MM.1S (cell line): ENCODE measurements around the gene ART3.

Experiments used
- DNase-seq: peaks from one replicate; pipeline ENCODE4 v3.0.0-alpha.2; 2015
- H2AFZ ChIP-seq: fragments of 300-600 bp; sonication (generic); 2 replicates; pipeline ENCODE4 v1.6.0; 2016; ENCODE audit warnings: antibody characterized with exemption, low read length
- H3F3A ChIP-seq: fragments of 300-600 bp; sonication (generic); 2 replicates; pipeline ENCODE4 v1.6.1; 2016; ENCODE audit warnings: mild to moderate bottlenecking, antibody characterized with exemption, low read length, moderate library complexity, mixed read lengths; ENCODE audit not compliant: insufficient read depth
- H3K27ac ChIP-seq: fragments of 300-600 bp; sonication (generic); 2 replicates; pipeline ENCODE4 v1.5.1; 2016; ENCODE audit warnings: mild to moderate bottlenecking, low read length
- H3K27me3 ChIP-seq: fragments of 300-600 bp; sonication (generic); replicated peaks from 2 replicates; pipeline ENCODE4 v1.6.0; 2016; ENCODE audit warnings: low read length; ENCODE audit not compliant: insufficient read depth
- H3K36me3 ChIP-seq: fragments of 300-600 bp; sonication (generic); replicated peaks from 2 replicates; pipeline ENCODE4 v1.6.1; 2016; ENCODE audit warnings: mild to moderate bottlenecking, low read length, mixed read lengths; ENCODE audit not compliant: insufficient read depth
- H3K4me1 ChIP-seq: fragments of 300-600 bp; sonication (generic); 2 replicates; pipeline ENCODE4 v1.6.1; 2016; ENCODE audit warnings: low read length, mixed read lengths
- H3K4me2 ChIP-seq: fragments of 300-600 bp; sonication (generic); 2 replicates; pipeline ENCODE4 v1.6.0; 2016; ENCODE audit warnings: low read depth, low read length
- H3K4me3 ChIP-seq: fragments of 300-600 bp; sonication (generic); 2 replicates; pipeline ENCODE4 v1.5.1; 2016; ENCODE audit warnings: low read length, mixed read lengths
- H3K79me2 ChIP-seq: fragments of 300-600 bp; sonication (generic); 2 replicates; pipeline ENCODE4 v1.6.1; 2016; ENCODE audit warnings: mixed run types, low read length, mixed read lengths
- H3K9ac ChIP-seq: fragments of 300-600 bp; sonication (generic); 2 replicates; pipeline ENCODE4 v1.6.1; 2016; ENCODE audit warnings: low read length, mixed read lengths
- H3K9me2 ChIP-seq: fragments of 300-600 bp; sonication (generic); replicated peaks from 2 replicates; pipeline ENCODE4 v1.6.1; 2016; ENCODE audit warnings: mild to moderate bottlenecking, low read length, mixed read lengths; ENCODE audit not compliant: insufficient read depth
- H3K9me3 ChIP-seq: fragments of 300-600 bp; sonication (generic); replicated peaks from 2 replicates; pipeline ENCODE4 v1.6.1; 2016; ENCODE audit warnings: mild to moderate bottlenecking, low read length, mixed read lengths; ENCODE audit not compliant: insufficient read depth
- H4K20me1 ChIP-seq: fragments of 300-600 bp; sonication (generic); 2 replicates; pipeline ENCODE4 v1.6.1; 2016; ENCODE audit warnings: mild to moderate bottlenecking, low read length, moderate library complexity, mixed read lengths; ENCODE audit not compliant: insufficient read depth
- EZH2 ChIP-seq: fragments of 300-600 bp; sonication (generic); optimal IDR thresholded peaks from 2 replicates; pipeline ENCODE3; 2017; ENCODE audit warnings: low read depth, mild to moderate bottlenecking, antibody characterized with exemption, low read length, mixed read lengths
- EZH2phosphoT487 ChIP-seq: fragments of 300-600 bp; sonication (generic); IDR thresholded peaks from 2 replicates; pipeline ENCODE4 v1.6.1; 2018; ENCODE audit warnings: antibody characterized with exemption, low read length
- TF ChIP-seq, protein P1 (sequence below): fragments of 300-600 bp; sonication (generic); IDR thresholded peaks from 2 replicates; pipeline ENCODE4 v1.5.1; 2016; ENCODE audit warnings: antibody characterized with exemption, low read length, mixed read lengths

Gene ART3

DNA sequence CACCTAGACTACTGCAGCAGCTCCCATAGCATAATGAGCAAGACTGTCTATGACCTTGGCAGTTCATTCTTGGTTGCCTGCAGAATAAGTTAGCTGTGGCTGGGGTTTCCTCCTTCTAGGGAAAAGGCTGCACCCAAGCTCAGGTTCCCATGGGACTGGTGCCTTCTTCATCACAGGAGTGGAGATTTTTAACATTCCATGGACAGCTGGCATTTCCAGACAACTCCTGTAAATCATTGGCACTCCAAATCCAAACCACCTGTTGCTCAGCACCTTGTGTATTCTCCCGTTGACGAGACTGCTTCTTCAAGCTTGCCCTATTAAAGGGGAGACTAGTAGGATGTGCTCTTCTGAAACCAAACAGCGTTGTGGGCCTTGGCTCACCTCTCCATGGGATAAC is 81.5 kb downstream of the ART3 start:
- Histone ChIP-seq H3K9ac (no peak overlapping the region), H3K4me1 (no peaks in the 10 kb centered on the region), H3K79me2 (no peaks in the 10 kb centered on the region), H3K9me3 (no peaks in the 10 kb centered on the region), H3K4me3 (no peak overlapping the region), H3F3A (no peaks in the 10 kb centered on the region), H3K27me3 (no peaks in the 10 kb centered on the region), H3K36me3 (no peaks in the 10 kb centered on the region), H3K9me2 (no peaks in the 10 kb centered on the region), H4K20me1 (no peaks in the 10 kb centered on the region), H3K4me2 (no peak overlapping the region), H2AFZ (no peak overlapping the region), H3K27ac (no peak overlapping the region)
- TF ChIP-seq EZH2phosphoT487 (no peak), EZH2 (no peak)
- TF ChIP-seq, protein P1, sequence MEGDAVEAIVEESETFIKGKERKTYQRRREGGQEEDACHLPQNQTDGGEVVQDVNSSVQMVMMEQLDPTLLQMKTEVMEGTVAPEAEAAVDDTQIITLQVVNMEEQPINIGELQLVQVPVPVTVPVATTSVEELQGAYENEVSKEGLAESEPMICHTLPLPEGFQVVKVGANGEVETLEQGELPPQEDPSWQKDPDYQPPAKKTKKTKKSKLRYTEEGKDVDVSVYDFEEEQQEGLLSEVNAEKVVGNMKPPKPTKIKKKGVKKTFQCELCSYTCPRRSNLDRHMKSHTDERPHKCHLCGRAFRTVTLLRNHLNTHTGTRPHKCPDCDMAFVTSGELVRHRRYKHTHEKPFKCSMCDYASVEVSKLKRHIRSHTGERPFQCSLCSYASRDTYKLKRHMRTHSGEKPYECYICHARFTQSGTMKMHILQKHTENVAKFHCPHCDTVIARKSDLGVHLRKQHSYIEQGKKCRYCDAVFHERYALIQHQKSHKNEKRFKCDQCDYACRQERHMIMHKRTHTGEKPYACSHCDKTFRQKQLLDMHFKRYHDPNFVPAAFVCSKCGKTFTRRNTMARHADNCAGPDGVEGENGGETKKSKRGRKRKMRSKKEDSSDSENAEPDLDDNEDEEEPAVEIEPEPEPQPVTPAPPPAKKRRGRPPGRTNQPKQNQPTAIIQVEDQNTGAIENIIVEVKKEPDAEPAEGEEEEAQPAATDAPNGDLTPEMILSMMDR = no peak
- no peak for DNase-seq

DNA sequence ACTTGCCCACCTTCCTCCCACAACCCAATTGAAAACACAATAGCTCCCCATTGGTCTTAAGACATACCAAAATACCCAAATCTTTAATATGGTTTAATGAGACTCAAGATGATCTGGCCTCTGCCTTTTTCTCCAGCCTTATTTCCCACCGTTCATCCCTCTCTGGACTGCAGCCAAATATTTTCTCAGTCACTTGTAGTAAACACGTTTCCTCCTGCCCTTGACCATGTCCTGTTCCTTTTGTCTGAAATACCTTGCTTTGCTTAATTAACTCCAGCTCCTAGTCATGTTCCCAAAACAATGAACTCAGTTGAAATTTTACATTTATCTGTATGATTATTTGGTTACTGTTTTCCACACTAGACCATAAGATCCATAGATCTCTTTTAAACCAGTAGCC is 82.1 kb downstream of the ART3 start:
- no peak for DNase-seq

DNA sequence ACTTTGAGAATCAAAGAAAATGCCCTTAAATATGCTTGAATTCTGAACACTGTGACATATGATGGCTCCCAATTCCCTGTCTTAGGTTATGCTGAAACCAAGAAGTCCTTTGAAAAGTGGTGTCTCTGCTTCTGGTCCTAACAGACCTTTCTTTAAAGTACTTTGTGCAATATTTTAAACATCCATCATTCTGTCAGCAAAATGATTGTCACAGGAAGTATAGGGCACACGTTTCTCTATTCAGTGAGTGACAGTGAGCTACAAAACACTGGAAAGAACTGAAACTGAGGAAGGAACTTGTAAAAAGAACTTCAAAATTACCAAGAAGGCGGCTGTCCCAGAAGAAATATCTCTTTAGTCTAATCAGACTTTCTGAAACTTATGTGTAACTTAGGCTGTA is 85.8 kb downstream of the ART3 start:
- Histone ChIP-seq H3K4me3 (no peak overlapping the region), H3K9me3 (no peaks in the 10 kb centered on the region), H4K20me1 (no peaks in the 10 kb centered on the region), H2AFZ (no peak overlapping the region), H3K27me3 (no peaks in the 10 kb centered on the region), H3K27ac (no peak overlapping the region), H3K4me2 (no peak overlapping the region), H3F3A (no peaks in the 10 kb centered on the region), H3K9me2 (no peaks in the 10 kb centered on the region), H3K36me3 (no peaks in the 10 kb centered on the region), H3K9ac (no peak overlapping the region), H3K4me1 (no peaks in the 10 kb centered on the region), H3K79me2 (no peaks in the 10 kb centered on the region)
- TF ChIP-seq EZH2phosphoT487 (no peak), EZH2 (no peak)
- TF ChIP-seq, protein P1 = no peak
- DNase-seq = no peak

More for the DNA sequence above, 82.1 kb downstream of the ART3 start:
- Histone ChIP-seq H3K9me3 (no peaks in the 10 kb centered on the region), H3K9ac (no peak overlapping the region), H3K27me3 (no peaks in the 10 kb centered on the region), H3K79me2 (no peaks in the 10 kb centered on the region), H3K36me3 (no peaks in the 10 kb centered on the region), H3F3A (no peaks in the 10 kb centered on the region), H3K4me3 (no peak overlapping the region), H4K20me1 (no peaks in the 10 kb centered on the region), H2AFZ (no peak overlapping the region), H3K27ac (no peak overlapping the region), H3K9me2 (no peaks in the 10 kb centered on the region), H3K4me2 (no peak overlapping the region), H3K4me1 (no peaks in the 10 kb centered on the region)
- TF ChIP-seq, protein P1 = no peak
- TF ChIP-seq EZH2phosphoT487 (no peak), EZH2 (no peak)
